ENCODE measurements around the gene FUT8.

- TF ChIP-seq ZNF274 (IDR thresholded peaks at IDR 0.05; ENCODE audit: low read depth, low read length) (no peak), SUZ12 (IDR thresholded peaks at IDR 0.05; ENCODE audit: extremely low read depth, insufficient read depth, insufficient read length) (no peak), YY1 (IDR thresholded peaks at IDR 0.05; ENCODE audit: insufficient read depth, insufficient read length) (no peak)
Observed at GRCh38 chr14:65703996-65704395, 291.5 kb downstream of the FUT8 start.
